ENCODE measurements around the gene ATG7.

GRCh38 chr3:11300970-11301369 lies 28.8 kb downstream of the ATG7 start:
- TF ChIP-seq CTCF (IDR thresholded peaks at IDR 0.05; ENCODE audit: borderline replicate concordance, extremely low read depth, low read length, poor library complexity, severe bottlenecking), result no peak
- TF ChIP-seq EZH2 (IDR thresholded peaks at IDR 0.05; ENCODE audit: borderline replicate concordance, low read depth, low read length, severe bottlenecking), result no peak
